HG02798 (cell line): ENCODE data around the gene CHCHD3.

Experiments
- ATAC-seq: cut with Tn5 transposase; IDR thresholded peaks from one replicate; pipeline ENCODE4 v1.9.1; 2021; ENCODE audit warnings: mild to moderate bottlenecking; ENCODE audit not compliant: unreplicated experiment, poor library complexity

Gene CHCHD3

DNA sequence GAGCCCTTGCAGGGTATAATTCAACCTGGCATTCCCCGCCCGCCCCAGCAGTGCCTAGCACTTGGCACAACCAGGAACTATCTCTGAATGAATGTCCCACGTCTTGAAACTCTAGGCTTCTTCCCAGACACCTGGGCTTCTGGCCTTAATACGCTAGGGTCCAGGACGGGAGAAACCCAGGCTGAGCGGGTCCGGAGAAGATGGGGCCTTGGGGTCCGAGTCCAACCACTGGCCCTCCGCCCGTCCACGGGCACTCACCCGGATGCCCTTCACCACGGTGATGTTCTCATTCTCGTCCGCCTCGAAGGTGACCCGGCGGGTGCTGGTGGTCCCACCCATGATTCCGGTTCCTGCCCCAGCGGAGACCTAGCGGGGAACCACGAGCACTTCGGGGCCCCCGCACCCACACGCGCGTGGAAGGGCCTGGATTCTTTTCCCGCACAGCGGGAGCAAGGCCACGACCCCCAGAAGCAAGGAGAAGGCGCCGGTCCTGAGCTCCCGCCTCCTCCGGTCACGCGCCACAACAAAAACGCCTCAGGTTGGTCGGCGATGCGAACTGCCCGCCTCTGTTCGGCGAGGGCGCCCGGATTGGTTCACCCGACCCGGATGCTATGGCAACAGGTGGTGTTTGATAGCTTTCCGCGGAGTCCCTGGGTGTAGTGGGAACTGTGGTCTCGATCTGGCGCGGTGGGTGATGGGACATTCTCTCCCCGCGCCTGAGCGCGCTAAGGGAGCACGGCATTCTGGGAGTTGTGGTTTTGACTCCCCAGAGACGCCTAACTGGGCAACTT, at the start of gene CHCHD3:
CHCHD3 (minus strand) TSS at position 492 of the 791 bp plus-strand sequence; CDS start at position 339, 153 bp downstream.
- ATAC-seq, result peak; percentile 100

DNA sequence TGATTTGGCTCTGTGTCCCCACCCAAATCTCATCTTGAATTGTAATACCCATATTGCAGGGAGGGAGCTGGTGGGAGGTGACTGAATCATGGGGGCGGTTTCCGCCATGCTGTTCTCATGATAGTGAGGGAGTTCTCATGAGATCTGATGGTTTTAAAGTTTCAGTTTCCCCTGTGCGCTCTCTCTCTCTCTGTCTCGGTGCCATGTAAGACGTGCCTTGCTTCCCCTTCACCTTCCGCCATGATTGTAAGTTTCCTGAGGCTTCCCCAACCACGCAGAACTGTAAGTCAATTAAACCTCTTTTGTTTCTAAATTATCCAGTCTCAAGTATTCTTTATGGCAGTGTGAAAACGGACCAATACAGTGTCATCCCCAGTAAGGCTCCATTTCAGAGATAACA, 48.3 kb upstream of the CHCHD3 start:
- ATAC-seq, result no peak

GRCh38 chr7:133126422-133126821, 44.5 kb upstream of the CHCHD3 start:
- ATAC-seq, result no peak

DNA sequence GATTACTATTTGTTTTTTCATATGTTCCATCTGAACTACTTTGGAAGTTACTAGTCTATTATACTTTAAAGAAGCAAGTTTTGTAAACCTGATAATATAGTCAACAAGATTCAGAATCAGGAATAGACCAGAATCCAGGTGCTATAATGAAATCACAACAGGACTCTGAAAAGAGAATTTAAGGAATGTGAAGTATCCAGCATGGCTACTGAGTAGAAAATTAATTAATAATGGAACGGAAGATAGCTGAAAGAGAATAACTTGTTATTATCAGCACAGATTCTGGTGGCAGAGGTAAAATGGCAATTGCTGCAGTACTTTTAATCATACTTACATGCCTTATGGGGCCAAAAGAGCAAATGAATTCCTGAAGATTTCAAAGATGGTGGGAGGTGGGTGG, 43.1 kb upstream of the CHCHD3 start:
- ATAC-seq, result no peak

DNA sequence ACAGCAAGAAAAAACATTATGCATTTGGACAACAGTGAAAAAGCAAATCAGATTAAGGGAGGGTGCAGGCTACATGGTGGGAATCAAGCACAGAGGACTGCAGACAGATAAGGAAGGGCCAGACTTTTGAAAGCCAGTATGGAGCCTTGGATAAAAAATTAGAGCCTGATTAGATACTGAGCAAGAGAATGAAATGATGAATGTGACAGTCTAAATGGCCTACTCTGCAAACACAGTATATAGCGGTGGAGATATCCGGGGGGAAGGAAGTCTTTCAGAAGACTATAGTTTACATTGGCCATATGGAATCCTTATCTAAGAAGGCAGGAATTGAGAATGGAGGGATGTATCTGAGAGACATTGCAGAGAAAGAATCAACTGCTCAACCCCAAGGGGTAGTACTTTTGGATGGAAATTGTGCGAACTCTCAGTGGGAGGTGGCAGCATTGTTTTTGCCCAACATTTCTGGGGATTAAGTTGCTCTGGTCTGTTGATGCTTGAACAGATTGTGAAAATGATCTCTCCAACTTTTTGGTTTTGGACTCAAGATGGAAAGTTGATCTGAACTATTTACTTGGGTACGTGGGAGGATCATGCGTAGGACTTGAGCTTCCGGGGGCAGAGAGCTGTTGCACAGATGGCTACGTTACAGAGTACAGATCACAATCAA, 39.4 kb upstream of the CHCHD3 start:
- ATAC-seq, result no peak

- ATAC-seq, result no peak
Observed at GRCh38 chr7:133119067-133119466, 37.2 kb upstream of the CHCHD3 start.

GRCh38 chr7:133118261-133118660, 36.4 kb upstream of the CHCHD3 start:
- ATAC-seq, result no peak

DNA sequence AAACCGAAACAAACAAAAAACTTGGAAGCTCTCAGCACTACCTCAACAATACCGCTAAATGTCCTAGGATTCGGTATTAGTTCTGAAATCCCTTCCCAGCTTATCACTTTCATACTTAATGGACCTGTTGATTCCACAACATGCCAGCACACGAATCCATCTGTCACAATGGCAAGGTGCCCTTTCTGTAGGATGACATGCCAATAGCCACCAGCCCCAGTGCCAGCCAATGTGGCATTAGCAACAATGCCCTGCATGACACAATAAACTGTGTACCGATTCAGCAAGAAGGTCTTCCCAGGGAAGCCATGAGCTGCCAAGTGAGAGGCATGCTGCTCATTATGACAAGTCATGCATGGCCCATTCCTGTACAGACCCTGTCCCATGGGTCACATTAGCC, 35.6 kb upstream of the CHCHD3 start:
- ATAC-seq, result no peak

GRCh38 chr7:133115596-133115995, 33.7 kb upstream of the CHCHD3 start:
- ATAC-seq, result no peak

DNA sequence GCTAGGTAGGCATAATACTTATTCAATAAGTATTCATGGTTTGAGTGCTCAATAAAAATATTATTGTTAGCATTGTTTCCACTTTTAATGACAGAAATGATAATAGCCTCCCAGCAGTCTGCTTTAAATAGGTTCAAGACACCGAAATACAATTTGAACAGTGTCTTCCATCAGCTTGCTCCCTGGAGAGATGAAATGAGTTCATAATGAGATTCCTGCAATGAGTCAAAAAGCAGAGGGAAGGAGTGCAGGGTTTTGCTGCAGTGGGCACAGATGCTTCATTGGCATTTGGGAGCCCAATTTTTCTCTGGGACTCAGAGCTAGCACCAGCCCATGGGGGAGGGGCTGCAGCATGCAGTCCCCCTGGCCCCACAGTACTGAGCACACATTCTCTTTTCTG, 32.6 kb upstream of the CHCHD3 start:
- ATAC-seq, result no peak

- no peak for ATAC-seq
Observed at GRCh38 chr7:133112976-133113375, 31.1 kb upstream of the CHCHD3 start.

DNA sequence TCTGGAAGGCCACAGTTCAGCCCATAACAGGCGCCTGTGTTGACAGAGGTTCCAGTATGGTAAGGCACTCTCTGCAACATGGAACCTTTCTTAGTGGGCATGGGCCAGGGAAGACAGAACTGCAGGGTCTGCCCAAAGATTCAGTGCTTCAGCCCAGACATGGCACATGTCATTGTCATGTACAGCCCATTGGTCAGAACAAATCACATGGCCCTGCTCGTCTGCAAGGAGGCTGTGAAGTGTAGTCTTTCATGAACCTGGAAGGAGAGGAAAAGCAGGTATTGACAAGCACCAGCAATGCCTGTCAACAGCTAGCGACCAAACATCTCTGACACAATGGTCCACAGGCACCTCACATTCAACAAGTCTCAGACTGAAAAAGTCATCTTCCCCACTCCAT, 30.4 kb upstream of the CHCHD3 start:
- ATAC-seq, result no peak

- no peak for ATAC-seq
Observed at GRCh38 chr7:133110312-133110711, 28.4 kb upstream of the CHCHD3 start.

- ATAC-seq, result no peak
Observed at GRCh38 chr7:133109816-133110215, 27.9 kb upstream of the CHCHD3 start.

- no peak for ATAC-seq
Observed at GRCh38 chr7:133108023-133108422, 26.1 kb upstream of the CHCHD3 start.

DNA sequence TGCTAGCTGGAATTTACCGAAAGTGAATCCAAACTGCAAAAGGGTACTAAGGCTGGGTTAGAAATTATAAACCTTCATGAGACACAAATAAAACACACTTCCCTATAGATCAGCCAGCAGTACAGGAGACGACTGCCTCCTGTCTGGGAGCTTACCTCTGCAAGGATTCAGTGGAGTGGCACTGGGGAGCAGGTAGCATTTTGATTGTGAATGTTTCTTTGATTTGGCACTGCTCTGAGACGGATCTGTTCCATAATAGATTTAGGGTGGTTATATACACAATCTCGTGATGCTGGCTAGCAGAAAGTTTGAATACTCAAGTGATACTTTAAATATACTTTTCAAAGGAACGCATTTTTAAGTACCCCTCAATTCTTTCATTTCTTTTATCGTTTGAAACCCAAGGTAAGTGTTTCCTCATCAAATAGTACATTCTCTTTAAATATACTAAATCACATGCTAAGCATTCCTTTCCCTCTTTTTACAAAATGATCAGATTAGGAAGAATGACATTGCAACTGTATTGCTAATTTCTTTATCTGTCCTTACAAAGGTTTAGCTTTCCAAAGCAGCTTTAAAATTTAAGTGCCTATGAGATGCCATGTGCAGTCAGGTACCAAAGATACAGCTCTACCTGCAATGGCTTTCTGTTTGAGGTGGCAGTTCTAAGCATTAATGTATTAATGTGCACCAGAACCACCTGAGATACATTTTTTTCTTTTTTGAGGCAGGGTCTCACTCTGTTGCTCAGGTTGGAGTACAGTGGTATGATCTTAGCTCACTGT, 20.6 kb upstream of the CHCHD3 start:
- ATAC-seq, result no peak

- no peak for ATAC-seq
Observed at GRCh38 chr7:133099633-133100286, 17.9 kb upstream of the CHCHD3 start.

GRCh38 chr7:133095119-133095671, 13.3 kb upstream of the CHCHD3 start:
- ATAC-seq, result no peak

DNA sequence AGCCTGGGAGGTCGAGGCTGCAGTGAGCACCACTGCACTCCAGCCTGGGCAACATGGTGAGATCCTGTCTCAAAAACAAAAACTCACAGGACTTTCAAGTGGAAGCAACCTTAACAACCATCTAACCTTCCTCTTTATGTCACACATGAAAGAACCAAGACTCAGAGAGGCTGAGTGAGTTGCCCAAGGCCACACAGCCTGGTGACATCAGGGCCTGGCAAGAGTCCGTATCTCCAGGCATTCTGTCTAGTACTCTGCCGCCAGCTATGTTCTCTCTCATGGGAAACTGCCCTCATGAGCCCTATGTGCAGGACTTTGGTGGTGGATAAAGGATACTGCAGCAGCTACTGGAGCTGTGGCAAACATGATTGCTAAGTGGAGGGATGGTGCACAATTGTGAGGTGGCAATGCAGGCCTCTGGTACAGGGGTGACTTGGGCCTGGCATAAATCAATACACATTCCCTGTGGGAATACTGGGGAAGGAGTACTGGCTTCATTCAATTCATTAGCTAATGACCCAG, 10.1 kb upstream of the CHCHD3 start:
- ATAC-seq, result no peak

GRCh38 chr7:133082390-133082766, 488 bp upstream of the CHCHD3 start:
- no peak for ATAC-seq
